Iris pigment epithelial cell (primary cell): ENCODE data around the gene EMSY.
A peak's percentile ranks its signal among the peaks of the same experiment; 100 is the strongest.

ENCODE experiments used
- DNase-seq: peaks from one replicate; pipeline ENCODE4 v3.0.0-alpha.2; 2011; ENCODE audit warnings: low read depth

Gene EMSY

DNA sequence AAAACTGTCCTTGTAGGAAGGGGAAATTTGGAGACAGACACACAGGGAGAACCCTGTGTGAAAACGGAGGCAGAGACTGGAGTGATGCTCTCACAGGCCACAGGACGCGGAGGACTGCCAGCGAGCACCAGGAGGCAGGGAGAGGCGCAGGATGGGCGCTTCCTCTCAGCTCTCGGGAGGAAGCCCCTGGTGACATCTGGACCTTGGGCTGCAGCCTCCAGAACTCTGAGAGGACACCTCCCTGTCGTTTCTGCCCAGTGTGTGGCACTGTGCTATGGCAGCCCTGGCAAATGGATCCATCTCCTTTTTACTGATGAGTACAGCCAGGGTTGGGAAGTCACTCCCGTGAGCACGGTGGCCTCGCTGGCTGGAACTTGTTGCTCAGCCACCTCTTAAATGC lies 151.8 kb downstream of the EMSY start:
- no peak for DNase-seq

DNA sequence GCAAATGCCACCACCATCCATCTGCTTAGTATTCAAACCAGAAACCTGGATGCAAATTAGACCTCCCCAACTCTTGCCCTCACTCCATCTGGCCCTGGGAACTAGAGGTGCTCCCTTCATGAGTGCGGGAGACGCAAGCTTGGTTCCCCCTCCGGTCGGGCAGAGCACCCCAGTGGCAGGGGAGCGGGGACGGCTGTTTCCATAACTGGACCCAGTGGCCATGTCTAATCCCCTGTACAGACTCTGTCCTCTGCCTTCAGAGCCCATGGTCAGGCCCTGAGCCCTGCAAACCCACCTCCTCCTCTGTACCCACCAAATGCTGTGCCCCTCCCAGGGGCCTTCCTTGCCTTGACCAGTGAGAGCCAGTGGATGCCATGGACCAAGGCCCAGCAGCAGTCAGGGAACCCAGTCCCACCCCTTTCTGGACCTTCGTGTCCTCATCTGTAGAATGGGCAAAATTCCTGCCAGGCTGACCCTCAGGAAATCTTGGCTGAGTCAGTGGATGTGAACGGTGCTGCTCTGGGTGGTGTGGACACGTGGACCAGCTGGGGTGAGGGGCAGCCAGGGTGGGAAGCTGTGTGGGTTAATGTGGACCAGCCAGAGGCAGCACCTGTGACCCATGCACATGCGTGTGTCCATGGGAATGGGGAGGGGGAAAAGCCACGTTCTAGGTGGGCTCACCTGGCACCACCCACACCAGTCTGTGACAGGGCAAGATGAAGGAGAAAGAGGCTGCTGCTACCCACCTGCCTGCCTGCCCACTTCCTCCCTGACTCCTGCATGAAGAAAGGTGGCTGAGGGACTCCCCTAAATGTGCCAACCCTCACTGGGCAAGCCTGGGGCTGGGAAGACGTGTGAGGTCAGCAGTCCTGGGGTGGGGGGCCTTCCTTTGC lies 153.0 kb downstream of the EMSY start:
- DNase-seq: no peak

DNA sequence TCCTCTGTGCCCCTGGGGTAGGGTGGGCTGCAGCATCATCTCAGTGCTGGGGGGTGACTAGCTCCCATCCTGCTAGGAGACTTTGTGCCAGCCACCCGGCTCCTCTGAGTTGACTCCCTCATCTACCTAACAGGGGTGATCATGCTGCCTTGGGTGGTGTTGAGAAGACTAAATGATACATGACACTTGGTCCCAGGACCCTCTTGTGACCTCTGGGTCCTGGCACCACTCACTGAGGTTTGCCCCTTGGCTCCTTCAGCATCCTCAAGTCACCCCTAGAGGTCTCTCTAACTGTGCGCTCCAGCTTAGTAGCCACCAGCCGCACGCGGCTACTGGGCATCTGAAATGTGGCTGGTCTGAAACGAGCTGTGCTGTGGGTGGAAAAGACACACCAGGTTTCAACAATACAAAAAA lies 153.6 kb downstream of the EMSY start:
- peak; percentile 47 for DNase-seq

DNA sequence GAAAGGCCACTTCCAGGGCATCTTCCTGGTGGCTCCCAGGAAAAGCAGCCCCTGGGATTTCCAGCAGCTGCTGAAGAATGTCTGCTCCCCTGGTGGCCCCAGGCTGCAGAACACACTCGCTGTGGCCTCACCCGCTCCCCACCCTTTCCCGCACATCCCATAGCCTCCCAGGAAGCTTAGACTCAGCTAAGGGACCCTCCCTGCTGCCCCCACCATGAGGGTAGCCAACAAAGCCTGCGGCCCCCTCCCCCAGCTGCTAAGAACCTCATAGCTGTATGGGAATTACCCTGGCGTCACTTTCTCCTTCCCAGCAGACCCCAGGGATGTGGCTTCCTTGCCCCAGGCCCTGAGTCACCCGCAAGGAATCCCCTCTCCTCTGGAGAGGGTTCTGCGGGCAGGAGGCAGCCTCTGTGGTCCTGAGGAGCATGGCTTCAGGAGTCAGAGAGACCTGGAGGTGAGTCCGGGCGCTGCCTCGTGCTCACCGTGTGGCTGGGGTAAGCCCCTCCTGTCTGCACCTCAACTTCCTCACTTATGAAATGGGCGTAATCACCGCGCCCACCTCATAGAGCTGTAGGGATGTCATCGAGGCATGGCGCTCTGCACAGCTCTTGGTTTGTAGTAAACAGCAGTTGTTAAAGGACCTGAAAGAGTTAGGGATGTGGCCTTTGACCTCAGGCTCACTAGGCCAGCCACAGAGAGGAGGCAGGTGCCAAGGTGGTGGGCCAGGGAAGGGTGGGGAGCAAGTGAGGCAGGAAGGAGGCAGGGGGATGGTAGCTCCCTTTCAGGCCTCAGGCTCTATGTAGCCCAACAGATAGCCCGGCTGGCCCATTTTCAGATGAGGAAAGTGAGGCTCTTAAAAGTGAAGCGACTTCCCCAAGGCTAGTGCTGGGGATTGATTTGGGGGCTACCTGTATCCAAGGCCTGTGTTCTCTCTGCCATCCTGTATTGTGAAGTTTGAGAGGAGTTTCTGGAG lies 154.5 kb downstream of the EMSY start:
- DNase-seq: peak; percentile 58

GRCh38 chr11:76600124-76600655 lies 155.4 kb downstream of the EMSY start:
- no peak for DNase-seq

GRCh38 chr11:76601272-76601671 lies 156.5 kb downstream of the EMSY start:
- no peak for DNase-seq

- DNase-seq: no peak
Observed at GRCh38 chr11:76601724-76602123, 156.9 kb downstream of the EMSY start.

GRCh38 chr11:76602431-76602861 lies 157.6 kb downstream of the EMSY start:
- no peak for DNase-seq
